GM12878 (cell line): ENCODE data around the gene CDH1. TPM values are rescaled to one million over a fixed set of nuclear protein-coding genes. Genes with fewer than 3 reads are reported as not detected.

Experiments
- EED ChIP-seq: sonication (generic); IDR thresholded peaks from 2 replicates; pipeline ENCODE4 v1.6.1; 2016; ENCODE audit warnings: antibody characterized with exemption, low read depth
- GATAD2B ChIP-seq: fragments of 450-650 bp; conservative IDR thresholded peaks from 2 replicates; pipeline ENCODE4 v1.6.1; 2017; ENCODE audit warnings: low read depth, mild to moderate bottlenecking, moderate library complexity
- HCFC1 ChIP-seq: fragments of 150-350 bp; IDR thresholded peaks from 2 replicates; pipeline ENCODE4 v1.6.1; 2014; ENCODE audit warnings: low read length
- HSF1 ChIP-seq: fragments of 150-350 bp; IDR thresholded peaks from 2 replicates; pipeline ENCODE4 v1.6.1; 2014; ENCODE audit warnings: mild to moderate bottlenecking, low read depth, low read length
- POLR2A ChIP-seq: IDR thresholded peaks from 2 replicates; pipeline ENCODE4 v1.6.1; 2011; ENCODE audit warnings: low read depth, mild to moderate bottlenecking, low read length
- RBBP5 ChIP-seq: fragments of 200-600 bp; sonication (generic); conservative IDR thresholded peaks from 2 replicates; pipeline ENCODE4 v1.6.1; 2016
- SMAD5 ChIP-seq: IDR thresholded peaks from 2 replicates; pipeline ENCODE4 v1.6.1; 2016; ENCODE audit warnings: antibody characterized with exemption, low read depth
- TBL1XR1 ChIP-seq: IDR thresholded peaks from 2 replicates; pipeline ENCODE4 v1.6.1; 2012; ENCODE audit warnings: low read depth, low read length, improper control_type of control experiment
- TCF12 ChIP-seq: IDR thresholded peaks from 2 replicates; pipeline ENCODE4 v1.6.1; 2011; ENCODE audit warnings: low read depth, mild to moderate bottlenecking, low read length
- ZNF217 ChIP-seq: fragments of 450-650 bp; IDR thresholded peaks from 2 replicates; pipeline ENCODE4 v1.6.1; 2017; ENCODE audit warnings: antibody characterized with exemption, mild to moderate bottlenecking
- ZNF274 ChIP-seq: IDR thresholded peaks from one replicate; pipeline ENCODE4 v1.8.0; 2011; ENCODE audit not compliant: insufficient read length, insufficient read depth
- ZNF622 ChIP-seq: fragments of 450-650 bp; IDR thresholded peaks from 2 replicates; pipeline ENCODE4 v1.6.1; 2017; ENCODE audit warnings: mild to moderate bottlenecking, inconsistent platforms
- polyA plus RNA-seq, 11 experiments: library from polyadenylated mRNA; depleted of rRNA in 4 of 11; unstranded in 6 of 11; stranded (reverse) in 5 of 11; fragments of >200 nt; fragmentation: Nextera tagmentation in 4 of 11; fragmentation: Illumina TruSeq in 1 of 11; extraction: Ambion mirVana in 4 of 11; extraction: Trizol in 1 of 11; gene quantifications; 1 replicate in 1 of 11; 2 replicates in 10 of 11; pipeline versions ENCODE4 v1.2.1 to v1.2.3, GENCODE V29; 2011 to 2016; ENCODE audit warnings: inconsistent platforms in 2 of 11, missing spikeins in 2 of 11, low read depth in 1 of 11
- total RNA-seq, 4 experiments: library from RNA; depleted of rRNA in 3 of 4; stranded (reverse); fragments of >200 nt in 3 of 4; fragmentation: Illumina TruSeq in 1 of 4; extraction: Trizol in 1 of 4; gene quantifications; 2 replicates each; pipeline versions ENCODE4 v1.2.1 to v1.2.3, GENCODE V29; 2013 to 2021
- TF ChIP-seq, protein P1 (sequence below): IDR thresholded peaks from 2 replicates; pipeline ENCODE4 v1.6.1; 2012; ENCODE audit warnings: improper control_type of control experiment, low read depth, low read length; ENCODE audit not compliant: insufficient replicate concordance

Gene CDH1
- total and polyA plus RNA-seq, 10 of the 15 experiments (the other 5 are each of a cell fraction or from before 2014, with no cell fraction given): 2.2 to 30.6 (median 17.7) TPM

GRCh38 chr16:68719993-68720489, 17.1 kb upstream of the CDH1 start (continued):
- TF ChIP-seq, protein P1, sequence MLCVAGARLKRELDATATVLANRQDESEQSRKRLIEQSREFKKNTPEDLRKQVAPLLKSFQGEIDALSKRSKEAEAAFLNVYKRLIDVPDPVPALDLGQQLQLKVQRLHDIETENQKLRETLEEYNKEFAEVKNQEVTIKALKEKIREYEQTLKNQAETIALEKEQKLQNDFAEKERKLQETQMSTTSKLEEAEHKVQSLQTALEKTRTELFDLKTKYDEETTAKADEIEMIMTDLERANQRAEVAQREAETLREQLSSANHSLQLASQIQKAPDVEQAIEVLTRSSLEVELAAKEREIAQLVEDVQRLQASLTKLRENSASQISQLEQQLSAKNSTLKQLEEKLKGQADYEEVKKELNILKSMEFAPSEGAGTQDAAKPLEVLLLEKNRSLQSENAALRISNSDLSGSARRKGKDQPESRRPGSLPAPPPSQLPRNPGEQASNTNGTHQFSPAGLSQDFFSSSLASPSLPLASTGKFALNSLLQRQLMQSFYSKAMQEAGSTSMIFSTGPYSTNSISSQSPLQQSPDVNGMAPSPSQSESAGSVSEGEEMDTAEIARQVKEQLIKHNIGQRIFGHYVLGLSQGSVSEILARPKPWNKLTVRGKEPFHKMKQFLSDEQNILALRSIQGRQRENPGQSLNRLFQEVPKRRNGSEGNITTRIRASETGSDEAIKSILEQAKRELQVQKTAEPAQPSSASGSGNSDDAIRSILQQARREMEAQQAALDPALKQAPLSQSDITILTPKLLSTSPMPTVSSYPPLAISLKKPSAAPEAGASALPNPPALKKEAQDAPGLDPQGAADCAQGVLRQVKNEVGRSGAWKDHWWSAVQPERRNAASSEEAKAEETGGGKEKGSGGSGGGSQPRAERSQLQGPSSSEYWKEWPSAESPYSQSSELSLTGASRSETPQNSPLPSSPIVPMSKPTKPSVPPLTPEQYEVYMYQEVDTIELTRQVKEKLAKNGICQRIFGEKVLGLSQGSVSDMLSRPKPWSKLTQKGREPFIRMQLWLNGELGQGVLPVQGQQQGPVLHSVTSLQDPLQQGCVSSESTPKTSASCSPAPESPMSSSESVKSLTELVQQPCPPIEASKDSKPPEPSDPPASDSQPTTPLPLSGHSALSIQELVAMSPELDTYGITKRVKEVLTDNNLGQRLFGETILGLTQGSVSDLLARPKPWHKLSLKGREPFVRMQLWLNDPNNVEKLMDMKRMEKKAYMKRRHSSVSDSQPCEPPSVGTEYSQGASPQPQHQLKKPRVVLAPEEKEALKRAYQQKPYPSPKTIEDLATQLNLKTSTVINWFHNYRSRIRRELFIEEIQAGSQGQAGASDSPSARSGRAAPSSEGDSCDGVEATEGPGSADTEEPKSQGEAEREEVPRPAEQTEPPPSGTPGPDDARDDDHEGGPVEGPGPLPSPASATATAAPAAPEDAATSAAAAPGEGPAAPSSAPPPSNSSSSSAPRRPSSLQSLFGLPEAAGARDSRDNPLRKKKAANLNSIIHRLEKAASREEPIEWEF: peak; percentile 65
- TF ChIP-seq SMAD5: no peak
- TF ChIP-seq ZNF274: no peak
- no peak for TF ChIP-seq HCFC1
- no peak for TF ChIP-seq TBL1XR1
- TF ChIP-seq RBBP5: no peak
- no peak for TF ChIP-seq POLR2A
- TF ChIP-seq ZNF217: peak; percentile 73
- TF ChIP-seq HSF1: no peak
- TF ChIP-seq ZNF622: no peak
- TF ChIP-seq GATAD2B: 0 out of 2 replicates have a peak, but pooled peaks have one; percentile 45
- peak; percentile 80 for TF ChIP-seq TCF12
- peak; percentile 65; the same call in 1 of the 2 replicates for TF ChIP-seq EED
